Activated T-helper 9 cell treated with anti-CD3 and anti-CD28 coated beads, Interleukin-2, amount 50 U/mL, for 16 hours (primary cell): Measurements from ENCODE around the gene SIRT4.
"Not testable (repeated sequence)": the region's sequence is repeated elsewhere in the genome, so short reads cannot be mapped to it uniquely, and the experiment has no call there.

Experiments
- DNase-seq: peaks from one replicate; pipeline ENCODE4 v3.0.0-alpha.2; 2020; ENCODE audit warnings: low read depth

SIRT4 gene, protein sequence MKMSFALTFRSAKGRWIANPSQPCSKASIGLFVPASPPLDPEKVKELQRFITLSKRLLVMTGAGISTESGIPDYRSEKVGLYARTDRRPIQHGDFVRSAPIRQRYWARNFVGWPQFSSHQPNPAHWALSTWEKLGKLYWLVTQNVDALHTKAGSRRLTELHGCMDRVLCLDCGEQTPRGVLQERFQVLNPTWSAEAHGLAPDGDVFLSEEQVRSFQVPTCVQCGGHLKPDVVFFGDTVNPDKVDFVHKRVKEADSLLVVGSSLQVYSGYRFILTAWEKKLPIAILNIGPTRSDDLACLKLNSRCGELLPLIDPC

DNA sequence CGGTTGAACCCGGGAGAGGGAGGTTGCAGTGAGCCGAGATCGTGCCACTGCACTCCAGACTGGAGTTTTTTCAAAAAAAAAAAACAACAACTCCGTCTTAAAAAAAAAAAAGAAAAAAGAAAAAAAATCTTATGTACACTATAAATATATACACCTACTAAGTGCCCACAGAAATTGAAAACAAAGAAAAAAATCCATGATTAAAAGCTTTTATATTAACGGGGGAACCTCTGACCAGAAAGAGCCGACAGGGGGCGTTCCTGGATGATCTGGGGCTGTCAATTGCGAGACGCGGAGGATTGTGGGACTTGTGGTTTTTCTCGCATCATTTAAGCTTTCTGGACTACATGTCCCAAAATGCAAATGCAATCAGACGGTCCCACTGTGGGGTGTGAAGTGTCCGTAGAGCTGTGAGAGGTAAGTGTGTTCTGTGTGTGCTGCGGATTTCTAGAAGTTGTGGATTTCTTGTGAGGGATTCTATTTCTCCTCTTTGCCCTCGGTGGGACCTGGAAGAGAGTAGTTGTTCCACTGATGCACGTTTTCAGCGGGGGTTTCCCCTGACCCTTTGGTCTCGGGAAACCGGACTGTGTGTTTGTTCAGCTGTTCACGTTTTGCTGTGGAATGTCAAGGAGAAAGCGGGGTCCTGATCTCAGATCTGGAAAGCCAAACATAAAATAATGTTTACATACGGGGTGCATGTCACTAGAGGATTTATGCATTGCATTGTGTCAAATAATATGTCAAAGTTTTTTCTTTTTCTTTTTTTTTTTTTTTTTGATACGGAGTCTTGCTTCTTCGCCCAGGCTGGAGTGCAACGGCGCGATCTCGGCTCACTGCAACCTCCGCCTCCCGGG, at the start of gene SIRT4:
TSS of gene SIRT4 (plus strand) at position 360 of the 854 bp plus-strand sequence. CDS start 1,241 bp downstream, outside the sequence.
- DNase-seq, result peak; percentile 78

DNA sequence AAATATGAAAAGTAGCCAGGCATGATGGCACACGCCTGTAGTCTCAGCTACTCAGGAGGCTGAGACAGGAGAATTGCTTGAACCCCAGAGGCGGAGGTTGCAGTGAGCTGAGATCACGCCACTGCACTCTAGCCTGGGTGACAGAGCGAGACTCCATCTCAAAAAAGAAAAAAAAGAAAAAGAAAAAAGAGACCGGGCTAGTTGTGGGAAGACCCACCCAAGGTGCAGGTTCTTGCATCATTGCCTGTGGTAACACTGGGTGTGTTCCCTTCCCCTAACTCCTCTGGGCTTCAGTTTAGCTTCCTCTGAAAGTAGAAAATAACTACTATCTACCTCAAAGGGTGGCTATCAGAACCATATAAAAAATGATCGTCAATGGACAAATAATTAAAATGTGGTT, 48.8 kb upstream of the SIRT4 start:
- not testable (repeated sequence) for DNase-seq

GRCh38 chr12:120254809-120255208, 47.3 kb upstream of the SIRT4 start:
- no peak for DNase-seq

- DNase-seq, result no peak
Observed at GRCh38 chr12:120257041-120257821, 44.9 kb upstream of the SIRT4 start.

DNA sequence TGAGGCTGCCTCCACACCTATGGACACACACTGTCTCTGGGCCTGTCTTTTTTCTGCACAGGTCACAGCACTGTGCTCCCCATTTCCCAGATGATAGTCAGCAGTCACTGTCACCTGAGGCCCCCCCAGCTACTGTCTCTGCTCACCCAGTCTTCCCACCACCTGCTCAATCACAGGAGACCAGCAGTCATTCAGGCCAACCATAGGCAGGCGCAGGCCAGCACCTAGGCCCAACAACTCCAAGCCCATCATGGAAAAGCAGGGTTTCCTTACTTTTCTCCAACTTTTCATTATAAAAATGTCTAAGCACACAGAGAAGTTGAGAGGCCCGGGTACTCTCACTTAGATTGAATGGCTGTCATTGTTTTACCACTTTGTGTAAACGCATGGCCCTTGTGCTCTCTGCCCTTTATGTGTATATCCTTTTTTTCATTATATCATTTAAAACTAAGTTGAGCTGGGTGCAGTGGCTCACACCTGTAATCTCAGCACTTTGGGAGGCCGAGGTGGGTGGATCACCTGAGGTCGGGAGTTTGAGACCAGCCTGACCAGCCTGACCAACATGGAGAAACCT, 43.7 kb upstream of the SIRT4 start:
- no peak for DNase-seq

DNA sequence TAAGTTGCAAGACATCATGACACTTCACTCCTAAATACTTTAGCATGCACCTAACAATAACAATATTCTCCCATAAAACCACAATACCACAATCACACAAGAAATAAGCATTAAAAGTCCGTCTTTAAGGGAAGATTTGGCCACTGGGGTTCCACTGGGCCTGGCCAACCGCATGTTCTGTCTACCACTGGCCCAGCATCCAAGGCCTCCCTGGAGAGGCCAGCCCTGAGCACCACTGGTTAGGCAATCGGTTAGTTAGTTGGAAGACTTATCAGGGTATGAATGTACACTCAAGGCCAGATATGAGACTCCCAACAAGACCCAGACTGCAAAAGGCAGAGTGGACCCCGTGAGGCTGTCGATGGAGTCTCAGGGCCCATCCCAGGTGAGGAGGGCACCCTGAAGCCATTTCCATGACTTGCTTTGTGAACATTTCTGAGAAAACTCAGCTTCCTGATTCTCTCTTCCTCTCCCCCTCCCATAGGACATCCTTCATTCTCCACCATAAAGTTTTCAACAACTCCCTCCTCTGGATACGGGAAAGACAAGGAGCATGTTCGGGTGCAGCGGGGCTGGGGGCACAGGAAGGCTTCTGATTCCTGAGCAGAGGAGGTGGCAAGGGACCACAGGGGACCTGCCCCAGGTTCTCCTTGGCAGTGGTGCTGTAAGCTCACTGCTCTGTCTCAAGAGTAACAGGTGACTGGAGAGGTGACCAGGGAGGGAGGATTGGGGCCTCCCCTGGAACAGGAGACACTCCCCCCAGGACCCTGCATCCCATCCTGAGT, 42.5 kb upstream of the SIRT4 start:
- DNase-seq, result no peak

- no peak for DNase-seq
Observed at GRCh38 chr12:120260607-120261006, 41.5 kb upstream of the SIRT4 start.

- DNase-seq, result no peak
Observed at GRCh38 chr12:120261951-120262851, 39.9 kb upstream of the SIRT4 start.

GRCh38 chr12:120262852-120263747, 39.0 kb upstream of the SIRT4 start:
- no peak for DNase-seq

DNA sequence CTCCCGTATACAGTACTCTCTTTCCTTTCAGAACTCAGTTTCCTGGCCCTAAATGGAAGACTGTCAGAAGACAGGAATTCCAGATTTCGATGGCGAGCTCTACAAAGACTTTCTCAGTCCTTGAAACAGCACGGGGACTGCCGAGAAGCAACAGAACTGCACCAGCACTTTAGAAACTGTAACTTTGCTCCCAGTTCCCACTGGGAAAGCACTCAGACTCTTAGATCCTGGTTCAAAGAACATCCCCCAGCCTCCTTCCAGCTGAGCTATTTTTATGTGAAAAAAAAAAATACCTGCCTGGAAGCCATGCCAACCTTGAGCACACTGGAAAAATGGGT, 38.4 kb upstream of the SIRT4 start:
- no peak for DNase-seq

- DNase-seq, result no peak
Observed at GRCh38 chr12:120264086-120264903, 37.8 kb upstream of the SIRT4 start.

GRCh38 chr12:120264904-120265472, 37.1 kb upstream of the SIRT4 start:
- no peak for DNase-seq

DNA sequence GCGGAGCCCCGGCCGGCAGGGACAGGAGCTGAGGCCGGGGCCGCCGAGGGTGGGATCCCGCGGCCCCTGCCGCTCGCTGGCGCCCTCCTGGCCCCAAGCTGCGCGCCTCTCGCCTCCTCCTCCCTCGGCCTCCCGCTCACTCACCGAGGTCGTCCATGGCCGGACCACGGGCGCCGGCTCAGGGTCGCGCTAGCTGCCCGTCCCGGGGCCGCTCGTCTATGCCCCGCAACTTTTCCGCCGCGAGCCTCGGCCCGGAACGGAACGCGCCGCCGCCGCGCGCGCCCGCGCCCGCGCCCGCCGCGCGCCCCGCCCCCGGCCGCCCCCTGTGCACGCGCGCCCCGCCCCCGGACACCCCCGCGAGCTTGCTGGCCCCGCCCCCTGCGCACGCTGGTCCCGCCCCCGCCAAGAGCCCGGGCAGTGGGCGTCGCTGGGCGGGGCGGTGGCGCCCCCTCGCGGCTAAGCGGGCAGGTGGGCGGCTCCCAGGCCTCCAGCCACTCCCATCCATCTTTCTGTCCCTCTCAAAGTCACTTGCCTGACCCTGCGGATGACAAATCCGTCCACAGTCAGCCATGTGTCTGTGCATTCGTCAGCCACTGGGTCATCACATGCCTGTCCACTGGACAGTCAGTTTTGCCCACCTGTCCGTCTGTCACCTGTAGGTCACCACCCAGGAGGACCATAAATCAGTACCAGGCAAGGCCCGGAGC, 36.5 kb upstream of the SIRT4 start, which contains the start of gene PXN:
TSS of gene PXN (minus strand) at position 258 of the 707 bp plus-strand sequence. CDS start at position 157, 101 bp downstream.
- peak; percentile 89 for DNase-seq

DNA sequence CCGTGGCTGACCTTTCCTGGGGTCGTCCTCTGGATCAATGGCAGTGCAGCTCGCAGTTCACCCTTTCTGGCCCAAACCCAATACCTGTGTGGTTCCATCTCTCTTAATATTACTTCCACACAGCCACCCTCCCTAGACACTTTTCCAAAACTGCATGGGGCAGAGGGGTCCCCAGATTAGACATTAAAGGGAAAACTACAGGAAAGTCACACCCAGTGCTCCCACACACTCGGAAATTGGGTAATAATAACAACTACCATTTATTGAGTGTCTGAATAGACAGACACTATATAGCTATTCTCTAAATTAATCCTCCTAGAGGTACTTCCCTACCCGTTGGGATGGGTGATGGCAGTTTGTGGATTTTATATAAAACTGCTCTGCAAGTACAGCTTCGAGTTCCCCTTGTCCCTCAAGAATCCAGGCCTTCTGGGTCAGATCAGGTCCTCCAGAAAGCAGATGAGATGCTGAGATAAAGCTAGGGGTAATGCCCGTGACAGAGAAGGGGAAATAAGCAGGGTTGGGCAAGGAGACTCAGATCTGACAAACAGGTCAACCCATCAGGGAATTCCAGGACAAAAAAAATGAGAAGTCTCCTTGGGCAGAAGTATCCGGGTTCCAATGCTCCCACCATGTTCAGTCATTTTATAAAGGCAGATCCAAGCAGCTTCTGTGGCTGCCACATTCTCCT, 35.8 kb upstream of the SIRT4 start:
- no peak for DNase-seq

DNA sequence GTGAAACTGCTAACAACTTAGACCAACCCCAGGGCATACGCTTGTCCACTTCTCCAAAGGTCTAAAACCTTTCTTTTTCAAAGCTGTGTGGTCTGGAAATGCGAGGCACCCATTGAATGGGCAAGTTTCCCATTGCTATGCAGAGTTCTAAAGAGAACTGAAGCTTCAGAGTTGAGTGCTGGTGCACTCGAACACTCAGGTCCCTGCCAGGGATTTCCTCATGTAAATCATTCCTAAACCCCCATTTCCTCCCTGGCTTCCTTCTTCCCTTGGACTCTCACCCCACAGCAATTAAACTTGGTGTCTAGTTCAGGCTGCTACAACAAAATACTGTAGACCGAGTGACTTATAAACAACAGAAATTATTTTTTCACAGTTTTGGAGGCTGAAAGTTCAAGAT, 34.4 kb upstream of the SIRT4 start:
- DNase-seq, result no peak

DNA sequence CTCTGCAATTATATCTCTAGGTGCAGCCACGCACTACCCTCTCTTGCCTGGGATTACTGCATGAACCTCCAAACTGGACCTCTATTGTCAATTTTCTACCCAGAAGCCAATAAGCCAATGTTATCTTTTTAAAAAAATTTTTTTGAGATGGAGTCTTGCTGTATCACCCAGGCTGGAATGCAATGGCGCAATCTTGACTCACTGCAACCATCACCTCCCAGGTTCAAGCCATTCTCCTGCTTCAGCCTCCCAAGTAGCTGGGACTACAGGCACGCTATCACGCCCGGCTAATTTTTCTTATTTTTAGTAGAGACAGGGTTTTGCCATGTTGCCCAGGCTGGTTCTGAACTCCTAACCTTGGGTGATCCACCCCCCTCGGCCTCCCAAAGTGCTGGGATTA, 25.4 kb upstream of the SIRT4 start:
- no peak for DNase-seq
